GM12864 (cell line): ENCODE data around the gene ASB2.

Source experiments
- DNase-seq: peaks from one replicate; pipeline ENCODE4 v3.0.0-alpha.2; 2011; ENCODE audit warnings: low read depth
- H3K4me3 ChIP-seq: 2 replicates; pipeline ENCODE4 v1.5.1; 2011; ENCODE audit warnings: mild to moderate bottlenecking, low read depth, low read length, control low read depth
- TF ChIP-seq, protein P1 (sequence below): IDR thresholded peaks from 2 replicates; pipeline ENCODE4 v1.5.1; 2011; ENCODE audit warnings: low read depth, mild to moderate bottlenecking, moderate library complexity, low read length, control low read depth, inconsistent platforms; ENCODE audit errors: missing control alignments

The ASB2 gene

DNA sequence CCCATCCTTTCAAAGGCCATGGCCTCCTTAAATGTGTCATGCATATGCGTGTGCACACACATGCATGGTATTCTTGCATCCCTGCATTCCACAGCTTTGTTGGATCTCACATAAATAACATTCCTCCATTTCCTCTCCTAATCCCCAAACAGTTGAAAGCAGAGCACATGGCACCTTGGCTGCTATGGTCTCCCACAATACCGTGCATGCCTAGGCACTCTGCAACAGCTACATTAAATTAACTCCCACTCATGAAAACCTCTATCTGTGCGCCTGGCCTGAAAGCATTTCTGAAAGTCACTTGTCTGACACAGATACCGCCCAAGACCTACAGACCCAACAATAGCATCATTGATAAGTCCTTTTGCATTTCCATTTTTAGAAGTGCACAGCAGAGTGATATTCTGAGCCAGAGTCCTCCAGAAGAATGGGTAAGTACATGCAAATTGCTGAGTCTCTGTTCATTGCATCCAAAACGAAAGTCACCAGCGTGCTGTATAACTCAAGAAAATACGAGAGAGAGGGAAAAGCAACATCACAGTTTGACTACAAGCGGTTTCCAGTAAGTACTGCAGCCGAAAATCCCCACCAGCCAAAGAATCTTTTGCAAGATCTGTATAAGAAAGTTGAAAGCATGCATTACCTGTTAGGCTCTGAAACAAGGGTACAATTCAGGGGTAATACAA lies 436 bp downstream of the ASB2 start:
- TF ChIP-seq, protein P1, sequence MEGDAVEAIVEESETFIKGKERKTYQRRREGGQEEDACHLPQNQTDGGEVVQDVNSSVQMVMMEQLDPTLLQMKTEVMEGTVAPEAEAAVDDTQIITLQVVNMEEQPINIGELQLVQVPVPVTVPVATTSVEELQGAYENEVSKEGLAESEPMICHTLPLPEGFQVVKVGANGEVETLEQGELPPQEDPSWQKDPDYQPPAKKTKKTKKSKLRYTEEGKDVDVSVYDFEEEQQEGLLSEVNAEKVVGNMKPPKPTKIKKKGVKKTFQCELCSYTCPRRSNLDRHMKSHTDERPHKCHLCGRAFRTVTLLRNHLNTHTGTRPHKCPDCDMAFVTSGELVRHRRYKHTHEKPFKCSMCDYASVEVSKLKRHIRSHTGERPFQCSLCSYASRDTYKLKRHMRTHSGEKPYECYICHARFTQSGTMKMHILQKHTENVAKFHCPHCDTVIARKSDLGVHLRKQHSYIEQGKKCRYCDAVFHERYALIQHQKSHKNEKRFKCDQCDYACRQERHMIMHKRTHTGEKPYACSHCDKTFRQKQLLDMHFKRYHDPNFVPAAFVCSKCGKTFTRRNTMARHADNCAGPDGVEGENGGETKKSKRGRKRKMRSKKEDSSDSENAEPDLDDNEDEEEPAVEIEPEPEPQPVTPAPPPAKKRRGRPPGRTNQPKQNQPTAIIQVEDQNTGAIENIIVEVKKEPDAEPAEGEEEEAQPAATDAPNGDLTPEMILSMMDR, result peak; percentile 30

DNA sequence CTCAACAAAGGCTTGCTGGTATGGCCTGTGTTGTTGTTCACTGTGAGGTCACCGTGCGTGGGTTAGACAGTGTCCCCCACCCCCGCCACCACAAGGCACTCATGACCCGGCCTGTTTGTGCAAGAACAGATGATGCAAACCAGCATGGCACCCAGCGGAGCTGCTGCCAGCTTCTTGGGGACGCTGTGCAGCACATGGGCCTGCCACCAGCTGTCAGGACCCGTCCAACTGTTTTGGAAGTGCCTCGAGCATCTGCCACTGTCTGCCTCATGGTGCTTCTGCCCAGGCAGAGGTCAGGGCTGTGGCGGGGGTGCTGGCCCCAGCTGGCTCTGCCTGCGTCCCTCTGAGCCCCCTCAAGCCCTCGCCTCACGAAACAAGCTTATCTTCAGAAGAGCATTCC lies 1.5 kb downstream of the ASB2 start:
- H3K4me3 ChIP-seq, result no peak overlapping the region

More for the DNA sequence above, 436 bp downstream of the ASB2 start:
- peak overlapping the region; percentile 31; the same call in 1 of the 2 replicates for H3K4me3 ChIP-seq
- peak; percentile 98 for DNase-seq

DNA sequence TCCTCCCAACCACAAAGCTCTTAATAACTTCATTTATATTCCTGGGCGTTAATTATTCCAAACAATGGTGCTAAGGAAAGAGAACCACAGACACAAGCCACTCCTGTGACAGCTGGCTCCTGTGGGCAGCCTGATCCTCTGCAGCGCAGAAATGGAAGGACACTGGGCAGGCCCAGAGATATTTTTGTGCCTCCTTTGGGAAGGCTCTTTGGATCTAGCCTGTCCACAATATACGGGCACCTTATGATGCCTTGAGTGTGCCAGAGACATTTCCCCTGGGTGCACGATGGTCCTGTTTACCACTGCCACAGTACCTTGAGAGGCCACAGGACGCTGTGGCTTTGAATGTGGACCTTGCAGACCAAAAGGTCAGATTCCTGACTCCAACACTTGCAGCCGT lies 2.1 kb downstream of the ASB2 start:
- no peak overlapping the region for H3K4me3 ChIP-seq
- TF ChIP-seq, protein P1, result no peak
- DNase-seq, result no peak

More for the DNA sequence above, 1.5 kb downstream of the ASB2 start:
- TF ChIP-seq, protein P1, result no peak
- DNase-seq, result no peak

DNA sequence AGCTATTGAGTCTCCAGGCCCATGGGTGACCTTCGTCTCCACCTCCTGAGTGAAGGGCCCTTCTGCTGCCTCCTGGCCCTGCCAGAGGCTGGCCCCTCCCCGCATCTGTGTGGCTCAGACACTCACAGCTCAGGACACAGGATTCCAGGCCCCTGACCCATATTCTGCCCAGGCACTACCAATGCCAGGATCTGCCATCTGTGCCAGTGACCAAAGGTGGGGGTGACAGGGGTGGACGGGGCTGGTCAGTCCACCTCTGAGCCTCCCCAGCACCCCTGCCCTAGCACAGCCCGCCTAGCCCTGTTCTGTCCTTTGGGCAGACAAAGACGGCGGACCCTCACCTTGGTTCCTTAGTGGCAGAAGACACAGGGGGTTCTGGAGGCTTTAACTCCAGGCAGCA lies 2.8 kb downstream of the ASB2 start:
- H3K4me3 ChIP-seq, result no peak overlapping the region
- TF ChIP-seq, protein P1, result no peak
- no peak for DNase-seq

DNA sequence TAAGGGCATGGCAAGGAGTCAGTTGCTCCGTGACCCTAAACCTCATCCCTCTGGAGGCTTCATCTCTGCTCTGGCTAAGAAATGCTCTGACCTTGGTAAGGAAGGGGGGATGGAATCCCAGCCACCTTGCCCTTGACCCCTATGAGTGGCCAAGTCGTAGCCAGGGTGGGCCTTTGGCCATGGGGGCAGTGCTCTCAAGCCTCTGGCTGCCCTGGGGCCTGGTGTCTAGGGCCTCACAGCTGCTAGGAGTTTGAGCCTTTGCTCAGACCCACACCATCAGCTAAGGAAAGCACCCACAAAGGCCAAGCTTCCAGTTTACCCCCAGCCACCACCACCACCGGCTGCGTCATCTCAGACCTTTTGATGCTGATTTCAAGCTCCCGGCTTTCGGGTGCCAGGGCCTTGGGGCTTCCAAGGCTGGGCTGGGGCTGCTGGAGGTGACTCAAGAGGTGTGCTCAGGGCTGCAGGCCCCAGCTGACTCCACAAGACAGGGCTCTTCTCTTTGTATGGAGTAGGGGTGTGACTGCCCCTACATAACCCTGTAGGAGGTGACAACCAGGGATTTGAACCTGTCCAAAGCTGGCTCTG lies 3.7 kb downstream of the ASB2 start:
- TF ChIP-seq, protein P1, result no peak
- H3K4me3 ChIP-seq, result no peak overlapping the region
- DNase-seq, result no peak

DNA sequence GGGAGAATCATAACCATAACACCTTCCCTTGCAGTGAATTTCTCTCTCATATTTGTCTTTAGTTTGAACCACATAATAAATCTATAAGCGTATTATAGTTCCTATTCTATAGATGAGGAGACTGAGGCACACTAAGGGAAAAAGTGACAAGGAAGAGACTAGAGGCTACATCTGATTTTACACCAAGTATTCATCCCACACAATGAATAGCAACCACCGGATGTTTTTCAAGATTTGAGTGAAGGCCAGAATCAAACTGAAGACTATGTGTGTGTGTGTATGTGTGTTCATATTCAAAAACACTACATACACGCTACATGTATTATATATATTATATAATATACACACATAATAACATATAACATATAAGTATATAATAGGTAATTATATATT lies 4.7 kb downstream of the ASB2 start:
- H3K4me3 ChIP-seq, result no peak overlapping the region; the same call in 1 of the 2 replicates
- TF ChIP-seq, protein P1, result no peak
- no peak for DNase-seq
